RWPE2 (cell line): ENCODE measurements around the gene TAS1R2.

ENCODE experiments used
- ATAC-seq: fragments of 200-7000 bp; cut with Tn5 transposase; 3 replicates; pipeline ENCODE4 v1.9.1; 2021; ENCODE audit warnings: low read depth
- DNase-seq: peaks from one replicate; pipeline ENCODE4 v3.0.0-alpha.2; 2020; ENCODE audit warnings: low spot score
- H3K27ac ChIP-seq: fragments of 450-650 bp; 2 replicates; pipeline ENCODE4 v1.5.1; 2017; ENCODE audit warnings: mild to moderate bottlenecking; ENCODE audit not compliant: poor library complexity, severe bottlenecking
- H3K27me3 ChIP-seq: fragments of 250-450 bp; sonication (Bioruptor Pico); 2 replicates; pipeline ENCODE4 v1.5.1; 2021; ENCODE audit warnings: mild to moderate bottlenecking, moderate library complexity; ENCODE audit not compliant: insufficient read depth, poor library complexity, severe bottlenecking
- H3K36me3 ChIP-seq: fragments of 250-450 bp; sonication (Bioruptor Pico); 2 replicates; pipeline ENCODE4 v1.5.1; 2020; ENCODE audit warnings: low read depth, mild to moderate bottlenecking, moderate library complexity
- H3K4me1 ChIP-seq: fragments of 250-450 bp; sonication (Bioruptor Pico); 2 replicates; pipeline ENCODE4 v1.5.1; 2021; ENCODE audit warnings: mild to moderate bottlenecking, moderate library complexity; ENCODE audit not compliant: insufficient read depth, poor library complexity, severe bottlenecking
- H3K4me3 ChIP-seq: fragments of 250-450 bp; sonication (Bioruptor Pico); 2 replicates; pipeline ENCODE4 v1.5.1; 2021; ENCODE audit warnings: mild to moderate bottlenecking, moderate library complexity; ENCODE audit not compliant: severe bottlenecking
- H3K9me3 ChIP-seq: fragments of 250-450 bp; sonication (Bioruptor Pico); 2 replicates; pipeline ENCODE4 v1.5.1; 2021; ENCODE audit warnings: mild to moderate bottlenecking, moderate library complexity; ENCODE audit not compliant: severe bottlenecking
- TF ChIP-seq, protein P1 (sequence below): fragments of 450-650 bp; IDR thresholded peaks from one replicate; pipeline ENCODE4 v1.5.1; 2017; ENCODE audit warnings: mild to moderate bottlenecking, moderate library complexity; ENCODE audit not compliant: poor library complexity, severe bottlenecking

TAS1R2 gene

DNA sequence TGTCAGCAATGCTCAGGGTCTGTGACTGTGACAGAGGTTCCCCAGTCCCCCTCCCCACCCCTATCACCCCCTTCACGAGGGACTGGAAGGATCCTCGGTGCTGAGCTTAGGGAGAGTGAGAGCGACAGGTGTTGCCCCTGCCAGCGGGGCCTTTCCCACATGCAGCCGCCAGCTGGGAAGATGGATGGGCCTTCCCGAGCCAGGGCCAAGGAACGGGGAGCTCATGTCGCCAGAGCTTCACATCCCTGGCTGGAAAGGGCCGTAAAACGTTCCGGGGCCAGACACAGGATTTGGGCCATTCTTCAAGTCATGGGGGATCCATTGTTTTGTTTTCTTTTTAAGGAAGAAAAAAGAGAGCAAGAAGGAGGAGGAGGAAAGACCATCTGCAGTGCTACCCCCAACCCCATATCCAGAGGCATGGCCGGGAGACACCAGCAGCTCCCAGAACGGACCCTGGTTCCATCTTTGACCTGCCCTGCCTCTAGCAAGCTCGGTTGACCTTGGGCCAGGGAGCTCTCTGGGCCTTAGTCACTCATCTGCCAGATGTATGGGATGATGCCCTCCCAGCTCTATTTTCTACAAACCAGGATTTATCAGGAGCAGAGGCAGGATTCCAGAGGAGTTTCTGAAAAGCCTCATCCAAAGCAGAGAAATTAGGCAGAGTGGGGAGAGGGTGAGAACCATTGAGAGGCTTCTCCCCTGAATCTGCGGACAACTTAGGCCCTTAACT is 54.1 kb downstream of the TAS1R2 start:
- H3K4me3 ChIP-seq, result no peak overlapping the region
- DNase-seq, result no peak
- H3K4me1 ChIP-seq, result no peaks in the 10 kb centered on the region
- ATAC-seq, result no peak
- H3K27me3 ChIP-seq, result no peaks in the 10 kb centered on the region
- H3K36me3 ChIP-seq, result no peaks in the 10 kb centered on the region
- TF ChIP-seq, protein P1, sequence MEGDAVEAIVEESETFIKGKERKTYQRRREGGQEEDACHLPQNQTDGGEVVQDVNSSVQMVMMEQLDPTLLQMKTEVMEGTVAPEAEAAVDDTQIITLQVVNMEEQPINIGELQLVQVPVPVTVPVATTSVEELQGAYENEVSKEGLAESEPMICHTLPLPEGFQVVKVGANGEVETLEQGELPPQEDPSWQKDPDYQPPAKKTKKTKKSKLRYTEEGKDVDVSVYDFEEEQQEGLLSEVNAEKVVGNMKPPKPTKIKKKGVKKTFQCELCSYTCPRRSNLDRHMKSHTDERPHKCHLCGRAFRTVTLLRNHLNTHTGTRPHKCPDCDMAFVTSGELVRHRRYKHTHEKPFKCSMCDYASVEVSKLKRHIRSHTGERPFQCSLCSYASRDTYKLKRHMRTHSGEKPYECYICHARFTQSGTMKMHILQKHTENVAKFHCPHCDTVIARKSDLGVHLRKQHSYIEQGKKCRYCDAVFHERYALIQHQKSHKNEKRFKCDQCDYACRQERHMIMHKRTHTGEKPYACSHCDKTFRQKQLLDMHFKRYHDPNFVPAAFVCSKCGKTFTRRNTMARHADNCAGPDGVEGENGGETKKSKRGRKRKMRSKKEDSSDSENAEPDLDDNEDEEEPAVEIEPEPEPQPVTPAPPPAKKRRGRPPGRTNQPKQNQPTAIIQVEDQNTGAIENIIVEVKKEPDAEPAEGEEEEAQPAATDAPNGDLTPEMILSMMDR, result no peak
- H3K9me3 ChIP-seq, result no peaks in the 10 kb centered on the region
- H3K27ac ChIP-seq, result no peak overlapping the region

DNA sequence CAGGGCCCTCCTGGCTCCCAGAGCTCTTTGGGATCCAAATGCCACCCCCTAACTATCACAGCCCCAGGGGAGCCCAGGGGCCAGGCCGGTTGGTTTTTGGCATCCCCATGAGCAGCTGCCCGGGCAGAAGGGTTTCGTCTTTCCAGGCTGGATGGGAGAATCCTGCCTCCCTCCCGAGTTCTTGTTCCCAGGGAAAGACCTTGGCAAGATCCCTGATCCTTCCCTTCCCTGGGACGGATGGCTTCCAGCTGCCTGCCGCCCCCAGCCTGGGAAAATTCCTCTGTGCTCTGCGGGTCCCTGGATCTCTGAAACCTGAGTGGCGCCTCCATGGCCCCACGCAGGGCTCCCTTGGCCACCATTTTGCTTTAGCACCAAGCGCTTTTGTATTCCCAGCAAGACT is 55.6 kb downstream of the TAS1R2 start:
- Histone ChIP-seq H3K36me3 (no peaks in the 10 kb centered on the region), H3K27ac (no peak overlapping the region), H3K9me3 (no peaks in the 10 kb centered on the region), H3K27me3 (no peaks in the 10 kb centered on the region), H3K4me3 (no peak overlapping the region), H3K4me1 (no peaks in the 10 kb centered on the region)
- ATAC-seq, result no peak
- TF ChIP-seq, protein P1, result no peak
- no peak for DNase-seq

DNA sequence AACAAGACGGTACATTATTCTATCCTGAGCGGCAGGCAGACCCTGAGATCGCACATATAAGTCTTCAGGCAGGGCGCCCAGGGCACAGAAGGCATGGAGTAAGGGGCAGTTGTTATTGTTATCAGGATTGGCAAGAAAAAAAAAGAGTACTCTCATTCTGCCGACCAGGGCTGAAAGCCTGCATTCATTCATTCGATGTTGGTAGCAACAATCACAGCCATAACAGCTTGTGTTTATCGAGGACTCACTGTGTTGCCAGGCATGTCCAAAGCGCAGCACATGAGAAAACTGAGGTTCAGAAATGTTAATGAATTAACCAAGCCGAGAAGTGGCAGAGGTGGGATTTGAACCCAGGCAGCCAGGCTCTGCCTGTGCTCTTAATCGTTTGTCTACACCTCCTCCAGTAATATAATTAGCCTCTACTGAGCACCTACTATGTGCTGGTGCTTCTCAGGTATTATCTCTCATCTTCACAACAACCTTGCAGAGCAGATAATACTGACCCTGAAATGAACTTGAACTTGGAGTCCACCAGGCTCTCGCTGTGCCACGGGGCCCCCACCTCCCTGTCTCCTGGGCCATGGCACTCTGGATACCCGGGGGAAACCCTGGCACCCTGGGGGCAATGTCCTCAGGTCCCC is 56.2 kb downstream of the TAS1R2 start:
- DNase-seq, result no peak
- Histone ChIP-seq H3K36me3 (no peaks in the 10 kb centered on the region), H3K27ac (no peak overlapping the region), H3K9me3 (no peaks in the 10 kb centered on the region), H3K4me3 (no peak overlapping the region), H3K27me3 (peaks cover under 1% of the 10 kb centered on the region), H3K4me1 (no peaks in the 10 kb centered on the region)
- TF ChIP-seq, protein P1, result no peak
- ATAC-seq, result no peak

DNA sequence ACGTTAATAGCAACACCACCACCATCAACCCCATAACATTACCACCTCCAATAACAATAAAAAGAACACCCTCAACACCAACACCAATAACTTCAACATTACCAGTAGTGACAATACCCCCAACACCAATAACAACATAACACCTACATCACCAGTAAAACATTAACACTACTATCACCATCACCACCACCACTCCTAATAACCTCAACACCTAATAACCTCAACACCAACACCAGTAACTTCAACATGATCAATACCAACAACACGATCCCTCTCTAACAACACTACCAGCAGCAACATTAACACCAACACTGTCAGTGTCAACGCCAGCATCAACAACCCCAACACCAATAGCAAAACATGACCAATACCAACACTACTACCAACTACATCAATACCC is 57.2 kb downstream of the TAS1R2 start:
- Histone ChIP-seq H3K27me3 (peaks cover 3% of the 10 kb centered on the region), H3K36me3 (no peaks in the 10 kb centered on the region), H3K9me3 (no peaks in the 10 kb centered on the region), H3K27ac (no peak overlapping the region), H3K4me3 (no peak overlapping the region), H3K4me1 (no peaks in the 10 kb centered on the region)
- TF ChIP-seq, protein P1, result no peak
- ATAC-seq (no peak), DNase-seq (no peak)

- TF ChIP-seq, protein P1, result no peak
- no peaks in the 10 kb centered on the region for H3K9me3 ChIP-seq
- ATAC-seq (no peak), DNase-seq (no peak)
- no peak overlapping the region for H3K4me3 ChIP-seq
- no peak overlapping the region for H3K27ac ChIP-seq
- H3K36me3 ChIP-seq, result no peaks in the 10 kb centered on the region
- H3K27me3 ChIP-seq, result peaks cover 3% of the 10 kb centered on the region
- no peaks in the 10 kb centered on the region for H3K4me1 ChIP-seq
Measured at GRCh38 chr1:18800258-18800657, 59.2 kb downstream of the TAS1R2 start.
